ENCODE measurements around the gene PER2.

GRCh38 chr2:238337846-238338245 is 49.4 kb upstream of the PER2 start:
- no peak for TF ChIP-seq POLR2AphosphoS5 (IDR thresholded peaks at IDR 0.05; ENCODE audit: low read depth, low read length)
- no peak for TF ChIP-seq REST (IDR thresholded peaks at IDR 0.05; ENCODE audit: insufficient read depth in 1 of 2, low read depth in 2 of 2, low read length in 2 of 2)
- TF ChIP-seq TAF1 (IDR thresholded peaks at IDR 0.05; ENCODE audit: borderline replicate concordance, insufficient read depth, low read length) = no peak
- no peak for TF ChIP-seq SIN3A (IDR thresholded peaks at IDR 0.05; ENCODE audit: borderline replicate concordance, insufficient read depth, low read length)
